ENCODE data around the gene HERC4.
A peak's percentile ranks its signal among the peaks of the same experiment; 100 is the strongest.

The HERC4 gene

DNA sequence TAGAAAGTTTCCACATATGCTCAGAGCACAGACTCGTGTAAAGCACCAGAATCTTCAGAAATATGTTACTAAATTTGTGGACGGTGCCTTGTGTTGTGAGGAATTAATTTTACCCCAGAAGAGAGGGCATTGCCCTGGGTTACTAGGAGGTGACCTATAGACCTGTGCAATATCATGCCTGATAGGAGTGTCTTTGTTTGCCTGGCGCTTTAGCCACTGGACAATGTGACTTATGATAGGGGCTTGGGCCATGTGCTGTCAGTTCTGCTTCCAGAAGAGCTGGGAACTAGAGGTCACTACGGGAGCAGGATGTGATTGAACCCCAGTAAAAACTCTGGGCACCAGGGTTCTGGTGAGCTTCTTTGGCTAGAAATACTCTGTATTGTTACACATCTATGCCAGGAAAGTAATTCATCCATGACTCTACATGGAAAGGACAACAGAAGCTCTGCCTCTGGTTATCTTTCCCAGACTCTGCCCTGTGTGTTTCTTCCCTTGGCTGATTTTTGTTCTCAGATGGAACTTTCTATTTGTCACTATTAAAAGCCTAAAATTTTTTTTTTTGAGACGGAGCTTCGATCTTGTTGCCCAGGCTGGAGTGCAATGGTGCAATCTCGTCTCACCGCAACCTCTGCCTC lies 115.1 kb downstream of the HERC4 start:
- DNase-seq, result no peak

DNA sequence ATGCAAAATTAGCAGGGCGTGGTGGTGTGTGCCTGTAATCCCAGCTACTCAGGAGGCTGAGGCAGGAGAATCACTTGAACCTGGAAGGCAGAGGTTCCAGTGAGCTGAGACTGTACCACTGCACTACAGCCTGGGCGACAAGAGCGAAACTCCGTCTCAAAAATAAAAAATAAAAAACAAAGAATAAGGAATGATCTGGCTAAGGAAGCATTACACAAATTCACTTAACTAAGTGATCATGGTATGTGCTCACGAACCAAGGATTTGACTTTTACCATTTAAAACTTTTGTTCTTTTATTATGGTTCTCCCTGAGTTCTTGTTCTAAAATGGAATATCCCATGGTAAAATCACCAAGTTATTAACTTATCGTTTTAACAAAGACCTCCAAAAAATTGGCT lies 119.5 kb downstream of the HERC4 start:
- DNase-seq, result no peak

DNA sequence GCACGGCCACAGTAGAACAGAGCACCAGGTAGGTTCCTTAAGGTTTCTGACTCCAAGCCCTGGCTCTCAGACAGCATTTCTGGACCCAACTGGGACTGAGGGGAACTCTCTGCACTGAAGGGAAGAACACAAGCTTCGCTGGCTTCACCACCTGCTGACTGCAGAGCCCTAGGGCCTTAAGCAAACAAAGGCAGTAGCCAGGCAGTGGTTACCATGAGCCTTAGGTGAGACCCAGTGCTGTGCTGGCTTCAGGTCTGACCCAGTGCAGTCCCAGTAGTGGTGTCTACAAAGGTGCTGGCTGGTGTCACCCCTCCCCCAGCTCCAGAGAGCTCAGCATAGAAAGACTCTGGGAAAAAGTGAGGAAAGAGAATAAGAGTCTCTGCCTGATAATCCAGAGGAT lies 131.2 kb downstream of the HERC4 start:
- no peak for DNase-seq

DNA sequence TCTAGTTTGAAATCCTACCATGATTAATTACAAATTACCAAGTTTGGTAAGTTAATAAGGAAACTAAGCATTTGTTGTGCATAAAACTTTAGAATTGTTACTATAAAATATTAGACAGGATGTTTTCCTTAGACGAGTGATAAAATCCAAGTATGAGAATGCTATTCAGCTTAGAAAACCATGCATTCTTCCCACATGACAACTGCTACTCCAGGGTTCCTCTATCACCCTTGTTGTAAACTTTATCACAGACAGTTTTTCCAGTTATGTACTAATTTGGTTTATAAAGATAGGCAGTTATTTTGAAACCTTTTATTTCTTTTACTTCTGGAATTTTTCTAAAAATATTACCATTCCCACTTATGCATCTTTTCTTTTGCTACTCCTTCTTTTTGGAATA lies 138.7 kb downstream of the HERC4 start:
- no peak for DNase-seq

DNA sequence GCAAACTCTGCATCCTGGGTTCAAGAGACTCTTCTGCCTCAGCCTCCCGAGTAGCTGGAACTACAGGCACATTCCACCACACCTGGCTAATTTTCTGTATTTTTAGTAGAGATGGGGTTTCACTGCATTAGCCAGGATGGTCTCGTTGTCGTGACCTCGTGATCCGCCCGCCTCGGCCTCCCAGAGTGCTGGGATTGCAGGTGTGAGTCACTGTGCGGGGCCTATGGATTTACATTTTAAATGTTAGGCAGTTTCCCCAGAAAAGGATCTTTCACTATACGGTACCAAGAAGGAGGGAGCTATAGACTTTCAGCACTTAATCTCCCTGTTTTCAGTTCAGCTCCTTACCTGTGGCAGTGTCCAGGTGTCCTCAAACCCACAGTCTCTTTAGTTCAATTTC lies 139.9 kb downstream of the HERC4 start:
- no peak for DNase-seq

DNA sequence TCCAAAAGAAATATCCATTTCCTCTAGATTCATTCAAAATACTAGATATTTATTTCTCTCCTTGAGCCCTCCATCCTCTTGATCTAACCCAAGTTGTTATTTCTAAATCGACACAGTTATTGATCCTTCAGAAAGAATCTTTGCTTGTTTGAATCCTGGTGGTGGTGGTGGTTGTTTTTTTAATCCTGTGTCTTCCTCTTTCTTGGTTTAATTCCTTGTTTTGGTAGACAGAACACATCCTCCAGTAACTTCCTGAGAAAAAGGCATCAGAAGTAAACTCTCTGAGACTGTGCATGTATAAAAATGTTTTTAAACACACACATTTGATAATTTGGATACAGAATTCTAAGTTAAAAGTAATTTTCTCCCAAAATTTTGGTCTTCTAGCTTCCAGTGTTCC lies 140.7 kb downstream of the HERC4 start:
- DNase-seq, result no peak

DNA sequence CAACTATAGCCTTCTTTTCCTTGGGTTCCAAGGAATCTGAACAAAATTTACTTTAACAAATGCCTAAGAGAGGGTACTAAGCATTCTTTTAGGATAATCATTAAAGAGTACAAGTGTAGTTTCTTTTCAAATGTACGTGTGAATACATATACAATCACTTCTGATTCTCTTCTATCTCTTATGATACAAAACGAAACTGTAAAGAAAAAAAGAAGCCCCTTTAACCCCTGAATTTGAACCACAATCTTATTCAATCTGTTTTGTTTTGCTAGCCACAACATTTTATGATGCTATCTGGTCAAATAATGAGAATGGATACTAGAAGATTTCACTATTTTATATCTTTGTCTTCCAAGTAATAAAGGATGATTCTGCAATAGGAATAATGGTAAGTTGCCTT lies 141.9 kb downstream of the HERC4 start:
- DNase-seq, result no peak

DNA sequence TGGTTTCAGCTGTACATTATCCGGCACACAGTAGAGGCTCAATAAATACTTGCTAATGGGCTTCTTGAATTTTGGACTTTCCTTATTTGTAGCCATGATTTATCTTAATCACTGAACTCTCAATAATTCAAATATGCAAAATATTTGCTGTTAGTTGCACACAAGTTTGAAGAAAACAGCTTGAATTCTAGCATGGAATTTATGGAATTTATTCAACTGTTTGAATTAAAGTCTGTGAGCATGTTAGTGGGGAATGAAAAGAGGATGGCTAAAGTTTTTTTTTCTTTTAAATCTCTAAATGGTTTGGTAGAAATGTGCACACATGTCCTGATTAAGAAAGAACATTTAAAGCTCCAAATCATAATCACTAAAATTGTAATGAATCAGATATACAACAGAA lies 148.1 kb downstream of the HERC4 start:
- DNase-seq, result no peak

DNA sequence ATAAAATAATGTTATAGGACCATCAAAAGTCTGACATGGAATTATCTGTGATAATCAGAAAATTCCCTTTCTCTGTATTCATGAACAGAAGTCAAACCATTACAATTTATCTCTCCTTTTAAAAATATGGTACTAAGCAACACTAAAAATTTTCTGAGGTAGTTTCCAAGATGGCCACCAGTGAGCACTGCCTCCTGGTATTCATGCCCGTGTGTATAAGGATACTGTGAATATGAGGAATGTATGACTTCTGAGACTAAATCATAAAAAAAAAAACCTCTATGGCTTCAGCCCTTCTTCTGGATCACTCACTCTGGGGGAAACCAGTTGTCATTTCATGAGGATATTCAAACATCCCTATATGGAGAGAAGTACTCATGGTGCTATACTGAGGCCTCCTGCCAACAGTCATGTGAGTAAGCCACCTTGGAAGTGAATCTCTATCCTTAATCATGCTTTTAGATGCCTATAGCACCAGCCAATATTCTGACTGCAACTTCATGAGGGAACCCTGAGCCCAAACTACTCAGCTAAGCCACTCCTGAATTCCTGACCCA lies 149.6 kb downstream of the HERC4 start:
- DNase-seq, result no peak

DNA sequence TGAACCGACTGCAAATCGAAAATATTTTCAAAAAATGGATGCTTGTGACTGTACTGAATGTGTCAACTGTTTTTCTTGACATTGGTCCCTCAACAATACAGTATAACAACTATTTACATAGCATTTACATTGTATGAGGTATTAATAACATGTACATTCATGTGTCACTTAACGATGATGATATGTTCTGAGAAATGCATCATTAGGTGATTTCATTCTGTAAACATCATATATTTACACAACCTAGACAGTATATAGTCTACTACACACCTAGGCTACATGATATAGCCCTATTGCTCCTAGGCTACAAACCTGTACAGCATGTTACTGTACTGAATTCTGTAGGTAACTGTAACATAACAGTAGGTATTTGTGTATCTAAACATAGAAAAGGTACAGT lies 150.9 kb downstream of the HERC4 start:
- no peak for DNase-seq

DNA sequence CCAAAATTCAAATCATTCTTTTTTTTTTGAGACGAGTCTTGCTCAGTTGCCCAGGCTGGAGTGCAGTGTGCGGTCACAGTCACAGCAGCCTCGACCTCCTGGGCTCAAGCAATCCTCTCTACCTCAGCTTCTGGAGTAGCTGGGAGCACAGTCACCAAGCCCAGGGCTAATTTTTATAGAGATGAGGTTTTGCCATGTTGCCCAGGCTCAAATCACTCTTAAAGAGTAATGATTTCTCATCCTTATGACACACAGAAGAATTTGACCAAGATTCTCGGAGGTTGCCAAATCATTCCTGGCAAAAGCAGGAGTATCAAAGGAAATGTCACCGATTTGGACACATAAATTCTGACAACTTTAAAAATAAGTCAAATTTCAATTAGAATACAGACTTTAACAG lies 151.5 kb downstream of the HERC4 start:
- DNase-seq, result no peak

DNA sequence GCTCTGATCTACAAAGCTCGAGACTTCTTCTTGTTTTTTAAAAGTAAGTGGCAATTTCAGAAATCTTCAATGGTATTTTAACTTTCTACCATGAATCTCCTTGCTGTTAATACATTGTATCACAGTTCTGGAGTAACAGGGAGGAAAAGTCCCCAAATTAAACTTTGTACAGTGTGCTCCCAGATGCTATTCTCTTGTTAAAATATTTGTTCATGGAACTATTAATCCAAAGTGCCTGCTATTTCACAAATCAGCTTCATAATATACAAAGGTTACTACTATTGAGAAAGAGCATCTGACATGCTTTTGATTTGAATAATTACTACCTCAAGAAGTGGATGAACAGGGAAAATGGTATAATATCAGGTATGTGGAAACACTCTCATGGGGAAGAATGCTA lies 154.0 kb downstream of the HERC4 start:
- no peak for DNase-seq

DNA sequence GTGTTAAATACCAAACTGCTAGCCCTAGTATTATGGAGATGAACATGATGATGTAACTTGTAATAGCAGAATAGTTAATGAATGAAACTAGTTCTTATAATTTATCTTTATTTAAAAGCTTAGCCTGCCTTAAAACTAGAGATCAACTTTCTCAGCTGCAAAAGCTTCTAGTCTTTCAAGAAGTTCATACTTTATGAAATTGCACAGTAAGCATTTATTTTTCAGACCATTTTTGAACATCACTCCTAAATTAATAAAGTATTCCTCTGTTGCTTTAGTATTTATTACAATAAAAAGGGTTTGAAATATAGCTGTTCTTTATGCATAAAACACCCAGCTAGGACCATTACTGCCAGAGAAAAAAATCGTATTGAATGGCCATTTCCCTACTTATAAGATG lies 157.4 kb downstream of the HERC4 start:
- DNase-seq, result no peak

DNA sequence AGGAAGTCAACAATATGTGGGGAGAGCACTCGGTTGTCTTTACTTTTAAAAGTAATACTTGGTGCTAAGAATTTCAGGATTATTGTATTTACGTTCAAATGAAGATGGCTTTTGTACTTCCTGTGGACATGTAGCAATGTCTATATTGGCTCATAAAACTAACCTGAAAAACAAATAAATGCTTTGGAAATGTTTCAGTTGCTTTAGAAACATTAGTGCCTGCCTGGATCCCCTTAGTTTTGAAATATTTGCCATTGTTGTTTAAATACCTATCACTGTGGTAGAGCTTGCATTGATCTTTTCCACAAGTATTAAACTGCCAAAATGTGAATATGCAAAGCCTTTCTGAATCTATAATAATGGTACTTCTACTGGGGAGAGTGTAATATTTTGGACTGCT lies 157.9 kb downstream of the HERC4 start:
- no peak for DNase-seq

DNA sequence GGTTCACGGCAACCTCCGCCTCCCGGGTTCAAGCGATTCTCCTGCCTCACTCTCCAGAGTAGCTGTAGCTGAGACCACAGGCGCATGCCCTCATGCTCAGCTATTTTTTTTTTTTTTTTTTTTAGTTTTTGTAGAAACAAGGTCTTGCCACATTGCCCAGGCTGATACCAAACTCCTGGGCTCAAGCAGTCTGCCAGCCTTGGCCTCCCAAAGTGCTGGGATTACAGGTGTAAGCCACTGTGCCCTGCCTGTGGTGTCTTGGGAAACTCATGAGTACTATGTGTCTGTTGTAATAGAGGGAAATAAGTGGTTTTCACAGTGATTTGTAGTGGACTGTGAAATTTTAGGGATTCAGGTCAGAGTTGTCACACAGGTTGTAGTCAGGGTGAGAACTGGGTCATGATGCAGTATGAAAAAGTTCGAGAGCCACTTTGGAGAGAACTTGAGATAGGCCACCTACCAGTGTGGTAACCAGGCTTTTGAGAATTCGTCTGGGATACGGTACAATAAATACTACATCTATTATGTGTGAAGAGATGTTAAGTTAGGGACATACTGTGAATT lies 160.2 kb downstream of the HERC4 start:
- no peak for DNase-seq

DNA sequence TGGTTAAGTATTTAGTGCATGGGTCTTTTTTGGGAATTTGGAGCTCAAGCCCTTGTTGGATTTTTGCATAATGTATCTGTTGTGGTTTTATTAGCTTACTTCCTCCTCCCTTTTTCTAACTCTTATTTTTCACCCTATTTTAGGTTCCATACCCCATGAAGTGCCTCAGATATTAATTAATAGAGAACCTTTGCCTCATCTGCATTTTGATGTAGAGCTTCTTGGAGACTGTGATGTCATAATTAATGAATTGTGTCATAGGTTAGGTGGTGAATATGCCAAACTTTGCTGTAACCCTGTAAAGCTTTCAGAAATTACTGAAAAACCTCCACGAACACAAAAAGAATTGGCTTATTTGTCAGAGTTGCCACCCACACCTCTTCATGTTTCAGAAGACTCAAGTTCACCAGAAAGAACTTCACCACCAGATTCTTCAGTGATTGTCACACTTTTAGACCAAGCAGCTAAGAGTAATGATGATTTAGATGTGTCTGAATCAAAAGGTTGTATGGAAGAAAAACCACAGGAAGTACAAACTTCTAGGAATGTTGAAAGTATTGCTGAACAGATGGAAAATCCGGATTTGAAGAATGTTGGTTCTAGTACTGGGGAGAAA lies 162.6 kb downstream of the HERC4 start:
- DNase-seq, result no peak

DNA sequence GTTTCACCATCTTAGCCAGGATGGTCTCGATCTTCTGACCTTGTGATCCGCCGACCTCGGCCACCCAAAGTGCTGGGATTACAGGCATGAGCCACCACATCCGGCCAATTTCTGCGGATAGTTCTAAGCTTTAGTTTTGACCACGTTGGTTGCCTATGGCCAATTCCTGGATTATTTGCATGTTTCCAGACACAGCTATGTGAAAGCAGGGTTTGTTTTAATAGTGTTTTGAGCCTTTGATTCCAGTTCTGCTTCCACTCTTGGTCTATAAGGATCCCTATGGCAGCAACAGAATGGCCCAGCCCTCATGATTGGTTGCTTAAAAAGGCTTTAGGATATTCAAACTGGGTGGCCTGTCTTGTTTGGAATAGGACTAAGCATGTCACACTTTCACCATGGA lies 171.5 kb downstream of the HERC4 start:
- no peak for DNase-seq

DNA sequence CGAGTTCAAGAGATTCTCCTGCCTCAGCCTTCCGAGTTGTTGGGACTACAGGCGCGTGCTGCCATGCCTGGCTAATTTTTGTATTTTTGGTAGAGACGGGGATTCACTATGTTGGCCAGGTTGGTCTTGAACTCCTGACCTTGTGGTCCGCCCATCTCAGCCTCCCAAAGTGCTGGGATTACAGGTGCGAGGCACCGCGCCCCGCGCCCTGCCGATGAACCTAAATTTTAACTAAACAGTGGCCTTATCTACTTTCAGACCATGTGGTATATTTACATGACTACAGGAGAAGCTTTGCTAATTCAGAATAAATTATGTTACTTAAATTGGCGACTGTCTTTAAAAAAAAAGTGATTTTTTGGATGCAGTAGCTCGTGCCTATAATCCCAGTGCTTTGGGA lies 181.4 kb downstream of the HERC4 start:
- no peak for DNase-seq

DNA sequence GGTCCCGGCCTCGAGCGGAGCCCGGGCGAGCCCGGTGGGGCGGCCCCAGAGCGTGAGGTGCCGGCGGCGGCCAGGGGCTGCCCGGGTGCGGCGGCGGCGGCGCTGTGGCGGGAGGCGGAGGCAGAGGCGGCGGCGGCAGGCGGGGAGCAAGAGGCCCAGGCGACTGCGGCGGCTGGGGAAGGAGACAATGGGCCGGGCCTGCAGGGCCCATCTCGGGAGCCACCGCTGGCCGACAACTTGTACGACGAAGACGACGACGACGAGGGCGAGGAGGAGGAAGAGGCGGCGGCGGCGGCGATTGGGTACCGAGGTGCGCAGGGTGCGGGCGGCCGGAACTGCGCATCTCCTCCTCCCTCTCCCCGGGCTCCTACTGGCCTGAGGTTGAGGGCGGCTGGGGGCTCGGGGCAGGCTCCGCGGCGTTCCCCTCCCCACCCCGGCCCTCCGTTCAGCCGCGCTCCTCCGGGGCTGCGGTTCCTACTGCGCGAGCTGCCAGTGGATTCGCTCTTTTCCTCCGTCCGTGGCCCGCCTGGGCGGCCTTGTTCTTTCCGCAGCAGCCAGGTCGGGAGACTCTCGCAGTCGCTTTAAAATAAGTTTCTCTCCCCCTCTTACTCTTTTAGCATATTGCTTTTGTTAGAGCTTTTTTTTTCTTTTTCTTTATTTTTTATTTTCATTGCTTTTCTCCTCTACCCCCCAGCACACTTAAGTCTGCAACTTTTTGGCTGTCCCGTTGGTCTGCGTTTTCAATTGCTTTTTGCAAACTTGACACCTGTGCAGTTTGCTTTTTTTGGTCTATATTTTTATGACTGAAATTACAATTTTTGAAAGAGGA lies 190.0 kb downstream of the HERC4 start:
- DNase-seq, result peak; percentile 28 to 92 (median 79)

DNA sequence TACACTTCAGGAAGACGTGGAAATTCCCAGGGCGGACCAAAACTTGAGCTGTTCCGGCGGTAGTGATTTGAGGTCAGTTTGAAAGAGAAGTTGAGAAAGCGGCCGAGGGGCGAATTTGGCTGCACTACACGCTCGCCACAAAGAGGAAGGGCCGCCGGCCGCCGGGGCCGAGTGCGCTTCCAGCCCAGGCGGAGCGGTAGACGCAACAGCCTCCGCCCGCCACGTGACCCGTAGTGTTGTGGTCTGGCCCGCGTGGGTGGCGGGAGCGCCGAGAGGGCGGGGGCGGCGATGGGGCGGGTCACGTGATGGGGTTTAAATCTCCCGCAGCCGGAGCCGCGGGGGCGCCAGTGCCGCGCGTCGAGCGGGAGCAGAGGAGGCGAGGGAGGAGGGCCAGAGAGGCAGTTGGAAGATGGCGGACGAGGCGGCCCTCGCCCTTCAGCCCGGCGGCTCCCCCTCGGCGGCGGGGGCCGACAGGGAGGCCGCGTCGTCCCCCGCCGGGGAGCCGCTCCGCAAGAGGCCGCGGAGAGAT lies 190.7 kb downstream of the HERC4 start, which contains the start of gene SIRT1:
Gene SIRT1 (plus strand): TSS at position 344 of the 529 bp plus-strand sequence. CDS start 66 bp downstream, at position 410.
- DNase-seq, result peak; percentile 85 to 99 (median 94)

DNA sequence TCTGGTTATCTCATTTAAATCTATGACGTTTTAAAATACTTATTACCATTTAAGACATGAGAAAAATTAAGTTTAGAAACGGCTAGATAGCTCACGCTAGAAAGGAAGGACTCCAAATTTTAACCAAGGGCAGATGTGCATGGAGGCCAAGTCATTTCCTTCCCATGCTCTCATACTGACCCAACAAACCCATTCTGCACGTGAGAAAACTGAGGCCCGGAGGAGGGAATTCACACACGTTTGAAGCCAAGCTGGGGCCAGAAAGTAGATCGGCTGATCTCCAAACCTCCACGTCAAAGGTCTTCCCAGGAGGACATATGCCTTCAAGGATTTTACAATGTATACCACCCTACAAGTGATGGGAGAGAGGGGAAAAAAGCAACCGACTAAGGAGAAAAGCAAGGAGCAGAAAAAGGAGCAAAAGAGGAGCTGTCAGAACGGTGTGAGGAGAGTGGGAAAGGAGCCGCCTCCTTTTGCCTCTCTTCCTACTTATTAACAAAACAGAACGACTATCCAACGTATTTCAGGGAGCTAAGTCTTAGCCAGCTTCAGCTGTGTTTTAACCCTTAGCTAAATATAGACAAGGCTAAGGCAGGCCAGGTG lies 191.3 kb downstream of the HERC4 start:
- DNase-seq, result peak in 3 of 14 donors; percentile 31 to 63 (median 42)

DNA sequence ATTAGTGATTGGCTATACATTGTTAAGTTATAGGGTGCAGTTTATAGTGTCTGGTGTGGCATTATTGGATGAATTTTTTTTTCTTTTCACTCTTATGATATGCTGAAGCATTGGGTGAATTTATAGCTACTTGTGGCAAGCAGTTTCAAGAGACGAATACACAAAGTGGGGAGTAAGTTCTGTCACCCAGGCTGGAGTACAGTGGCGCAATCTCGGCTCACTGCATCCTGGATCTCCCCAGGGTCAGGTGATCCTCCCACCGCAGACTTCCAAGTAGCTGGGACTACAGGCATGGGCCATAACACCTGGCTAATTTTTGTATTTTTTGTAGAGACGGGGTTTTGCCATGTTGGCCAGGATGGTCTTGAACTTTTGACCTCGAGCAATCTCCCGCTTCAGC lies 196.9 kb downstream of the HERC4 start:
- no peak for DNase-seq

All from C1 segment of cervical spinal cord (tissue), 14 donors.